Measurements from ENCODE around the gene FRMD4A. TPM values are rescaled to one million over a fixed set of nuclear protein-coding genes. Genes with fewer than 3 reads are reported as not detected.

Gene FRMD4A
- total RNA-seq, 1 experiment from 2014 or later, result 19.6 TPM

DNA sequence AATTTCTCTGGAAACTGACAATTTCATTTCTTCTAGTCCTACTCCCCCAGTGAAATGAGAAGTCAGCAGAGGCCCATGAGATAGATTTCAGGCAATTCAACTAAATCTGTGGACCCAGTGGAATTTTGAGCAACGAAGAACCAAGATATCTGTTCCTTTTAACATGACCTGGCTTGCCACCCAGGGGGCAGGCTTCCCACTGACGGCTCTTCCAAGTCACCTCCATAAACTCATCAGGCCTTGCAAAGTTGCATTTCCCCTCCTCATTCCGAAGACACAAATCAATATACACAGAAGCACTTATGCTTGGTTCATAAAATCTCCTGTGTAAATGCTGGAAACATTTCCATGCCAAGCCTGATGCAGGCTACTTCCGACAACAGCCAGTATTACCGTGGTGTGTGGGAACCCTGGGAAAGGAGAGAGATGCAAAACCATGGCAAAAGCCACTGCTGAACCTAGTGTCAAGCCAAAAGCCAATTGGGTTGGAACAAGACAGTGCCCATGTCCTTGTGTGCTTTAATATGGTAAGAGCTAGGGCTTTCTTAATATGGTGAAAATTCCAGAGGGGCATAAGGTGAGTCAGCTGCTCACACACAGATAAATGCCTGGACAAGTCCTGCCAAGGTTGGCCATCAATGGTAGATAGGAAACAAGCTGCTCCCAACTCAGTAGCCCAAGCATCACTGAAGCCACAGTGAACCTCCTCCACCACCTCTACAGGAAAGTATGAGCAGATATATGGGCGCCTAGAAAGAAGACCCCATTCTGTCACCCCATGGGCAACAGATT lies 1.6 kb downstream of the FRMD4A start:
- H2BK15ac ChIP-seq (ENCODE audit: low read depth, low read length), result no peak overlapping the region
- H3K23me2 ChIP-seq (ENCODE audit: insufficient read length, low read depth, low read length, poor library complexity, severe bottlenecking), result no peaks in the 10 kb centered on the region
- H4K20me1 ChIP-seq (ENCODE audit: control insufficient read depth, insufficient read depth, insufficient read length), result no peaks in the 10 kb centered on the region
- no peak overlapping the region for H3T11ph ChIP-seq (ENCODE audit: low read length)
- H2BK5ac ChIP-seq (ENCODE audit: insufficient read length, low read length), result no peak overlapping the region
- no CpG with 5 or more reads among the region's 6 CpGs for WGBS (ENCODE audit: extremely low coverage, insufficient read length, low lambda C conversion rate)
- H3K9me3 ChIP-seq (ENCODE audit: control insufficient read depth, low read depth, low read length), result no peaks in the 10 kb centered on the region
- H3K79me1 ChIP-seq (ENCODE audit: insufficient read depth, low read depth, low read length, poor library complexity, severe bottlenecking), result no peaks in the 10 kb centered on the region
- no peaks in the 10 kb centered on the region for H3K36me3 Mint-ChIP-seq (ENCODE audit: insufficient read depth in 1 of 3, low read depth in 3 of 3)
- no peak for DNase-seq
- no peak overlapping the region for H2BK12ac ChIP-seq (ENCODE audit: insufficient read length, low read depth, low read length)
- H4K91ac ChIP-seq (ENCODE audit: insufficient read length, low read depth, low read length), result no peak overlapping the region
- no peak overlapping the region for H3K23ac ChIP-seq (ENCODE audit: insufficient read length, low read depth, low read length)
- H3K4me1 ChIP-seq (ENCODE audit: insufficient read depth, low read length), result peaks cover 11% of the 10 kb centered on the region; the same call in 1 of the 2 replicates
- TF ChIP-seq, protein P1, sequence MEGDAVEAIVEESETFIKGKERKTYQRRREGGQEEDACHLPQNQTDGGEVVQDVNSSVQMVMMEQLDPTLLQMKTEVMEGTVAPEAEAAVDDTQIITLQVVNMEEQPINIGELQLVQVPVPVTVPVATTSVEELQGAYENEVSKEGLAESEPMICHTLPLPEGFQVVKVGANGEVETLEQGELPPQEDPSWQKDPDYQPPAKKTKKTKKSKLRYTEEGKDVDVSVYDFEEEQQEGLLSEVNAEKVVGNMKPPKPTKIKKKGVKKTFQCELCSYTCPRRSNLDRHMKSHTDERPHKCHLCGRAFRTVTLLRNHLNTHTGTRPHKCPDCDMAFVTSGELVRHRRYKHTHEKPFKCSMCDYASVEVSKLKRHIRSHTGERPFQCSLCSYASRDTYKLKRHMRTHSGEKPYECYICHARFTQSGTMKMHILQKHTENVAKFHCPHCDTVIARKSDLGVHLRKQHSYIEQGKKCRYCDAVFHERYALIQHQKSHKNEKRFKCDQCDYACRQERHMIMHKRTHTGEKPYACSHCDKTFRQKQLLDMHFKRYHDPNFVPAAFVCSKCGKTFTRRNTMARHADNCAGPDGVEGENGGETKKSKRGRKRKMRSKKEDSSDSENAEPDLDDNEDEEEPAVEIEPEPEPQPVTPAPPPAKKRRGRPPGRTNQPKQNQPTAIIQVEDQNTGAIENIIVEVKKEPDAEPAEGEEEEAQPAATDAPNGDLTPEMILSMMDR (conservative IDR thresholded peaks at IDR 0.05), result peak; percentile 31; the same call in 2 of the 3 replicates
- H3K9me3 Mint-ChIP-seq, result no peaks in the 10 kb centered on the region
- H3K79me2 ChIP-seq (ENCODE audit: insufficient read depth, low read length), result no peaks in the 10 kb centered on the region
- no peak overlapping the region for H2BK120ac ChIP-seq (ENCODE audit: low read depth, low read length, poor library complexity, severe bottlenecking)
- no peak overlapping the region for H3K14ac ChIP-seq (ENCODE audit: insufficient read depth, low read length)
- H2BK20ac ChIP-seq (ENCODE audit: low read depth, low read length, poor library complexity, severe bottlenecking), result no peak overlapping the region
- H3K4me1 Mint-ChIP-seq, result peaks cover 39 to 41% of the 10 kb centered on the region in 2 experiments
- H3K56ac ChIP-seq (ENCODE audit: insufficient read length, low read depth, low read length), result no peak overlapping the region
- no peak overlapping the region for H2AK5ac ChIP-seq (ENCODE audit: insufficient read length, low read length)
- no peak overlapping the region for H4K5ac ChIP-seq (ENCODE audit: insufficient read length, low read depth, low read length)
- H3K4me2 ChIP-seq (ENCODE audit: insufficient read depth, insufficient read length, low read length), result peak overlapping the region; percentile 18
- H4K8ac ChIP-seq (replicated peaks; ENCODE audit: insufficient read length, low read depth, low read length), result no peak overlapping the region
- H3K27ac Mint-ChIP-seq, result no peak overlapping the region; a peak in 1 of 7 replicates
- H3K27ac ChIP-seq (ENCODE audit: insufficient read length, low read depth, low read length), result no peak overlapping the region
- H3K4me3 Mint-ChIP-seq, result peak overlapping the region in 1 of 2 experiments; percentile 61; a peak in 1 of 5 replicates
- H3K4ac ChIP-seq (ENCODE audit: low read depth, low read length), result no peak overlapping the region
- H3K27me3 ChIP-seq (ENCODE audit: insufficient read depth, low read length), result no peaks in the 10 kb centered on the region
- H3K18ac ChIP-seq (ENCODE audit: insufficient read length, low read depth, low read length), result no peak overlapping the region
- H2AFZ ChIP-seq (ENCODE audit: low read length), result no peak overlapping the region
- no peaks in the 10 kb centered on the region for H3K27me3 Mint-ChIP-seq (ENCODE audit: low read depth)
- H3K9ac ChIP-seq (ENCODE audit: extremely low read depth, insufficient read length, low read length), result no peak overlapping the region

Data from H9 (cell line).